Activated naive CD8-positive, alpha-beta T cell treated with anti-CD3 and anti-CD28 coated beads, Interleukin-2, amount 10 ng/mL, durations not matched to agents 7 days and 5 days (primary cell): ENCODE measurements around the gene LRSAM1. TPM values are rescaled to one million over a fixed set of nuclear protein-coding genes. Genes with fewer than 3 reads are reported as not detected.

Experiments
- ATAC-seq: fragments of 150-1000 bp; cut with Tn5 transposase; one replicate; pipeline ENCODE4 v1.10.0; 2021; ENCODE audit warnings: low read depth, moderate library complexity
- POLR2A ChIA-PET: fragments of 350-600 bp; sonication (Branson Sonifier 250); formaldehyde crosslinking; loops from one replicate; lab custom pipeline; 2021; ENCODE audit warnings: antibody characterized with exemption; lab: Charles Lee
- DNase-seq: peaks from one replicate; pipeline ENCODE4 v3.0.0; 2021
- H3K27ac Mint-ChIP-seq: one replicate; pipeline ENCODE4 v1.8.0; 2022; ENCODE audit warnings: mild to moderate bottlenecking, mixed read lengths
- H3K27me3 Mint-ChIP-seq: one replicate; pipeline ENCODE4 v1.8.0; 2022; ENCODE audit warnings: mild to moderate bottlenecking, moderate library complexity, mixed read lengths
- H3K36me3 Mint-ChIP-seq: one replicate; pipeline ENCODE4 v1.8.0; 2021; ENCODE audit warnings: mild to moderate bottlenecking, mixed read lengths
- H3K4me1 Mint-ChIP-seq: one replicate; pipeline ENCODE4 v1.8.0; 2021; ENCODE audit warnings: mixed read lengths
- H3K4me3 Mint-ChIP-seq: one replicate; pipeline ENCODE4 v1.8.0; 2022; ENCODE audit warnings: mild to moderate bottlenecking, moderate library complexity, mixed read lengths
- H3K9me3 Mint-ChIP-seq: one replicate; pipeline ENCODE4 v1.8.0; 2021; ENCODE audit warnings: mixed read lengths
- total RNA-seq, 2 experiments: library from RNA; stranded (reverse); gene quantifications; one replicate each; pipeline ENCODE4 v1.2.3, GENCODE V29; 2021

Gene LRSAM1
- total RNA-seq, 2 experiments from 2014 or later: 22.4 to 25.5 TPM

DNA sequence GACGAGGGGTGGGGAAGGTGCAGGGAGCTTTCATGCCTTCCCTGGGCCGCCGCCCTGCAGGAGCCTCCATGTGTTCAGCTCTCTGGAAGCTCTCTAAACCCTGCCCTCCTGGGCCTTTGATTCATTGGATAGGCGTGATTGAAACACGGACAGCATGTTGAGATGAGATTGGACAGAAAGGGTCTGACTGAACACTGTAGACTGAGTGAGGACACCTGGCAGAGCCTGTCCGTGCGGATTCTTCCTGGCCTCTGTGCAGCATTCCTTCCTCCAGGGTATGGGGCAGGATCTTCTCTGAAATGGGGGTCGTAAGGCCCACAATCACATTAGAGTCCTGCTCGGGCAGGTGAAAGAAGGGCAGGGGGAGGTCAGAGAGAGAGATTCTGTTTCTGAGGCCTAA is 12.9 kb upstream of the LRSAM1 start:
- Mint-ChIP-seq H3K4me3 (no peak overlapping the region), H3K27ac (no peak overlapping the region), H3K27me3 (no peaks in the 10 kb centered on the region), H3K4me1 (peaks cover 4% of the 10 kb centered on the region), H3K9me3 (peaks cover 2% of the 10 kb centered on the region), H3K36me3 (peaks cover 55% of the 10 kb centered on the region)
- POLR2A ChIA-PET: interaction anchor here (4.6 kb wide), 1 partner anchor 12 kb away, joined by 23 read pairs; the partner anchor contains the start of genes LRSAM1 and RPL12
- DNase-seq: no peak
- no peak for ATAC-seq

DNA sequence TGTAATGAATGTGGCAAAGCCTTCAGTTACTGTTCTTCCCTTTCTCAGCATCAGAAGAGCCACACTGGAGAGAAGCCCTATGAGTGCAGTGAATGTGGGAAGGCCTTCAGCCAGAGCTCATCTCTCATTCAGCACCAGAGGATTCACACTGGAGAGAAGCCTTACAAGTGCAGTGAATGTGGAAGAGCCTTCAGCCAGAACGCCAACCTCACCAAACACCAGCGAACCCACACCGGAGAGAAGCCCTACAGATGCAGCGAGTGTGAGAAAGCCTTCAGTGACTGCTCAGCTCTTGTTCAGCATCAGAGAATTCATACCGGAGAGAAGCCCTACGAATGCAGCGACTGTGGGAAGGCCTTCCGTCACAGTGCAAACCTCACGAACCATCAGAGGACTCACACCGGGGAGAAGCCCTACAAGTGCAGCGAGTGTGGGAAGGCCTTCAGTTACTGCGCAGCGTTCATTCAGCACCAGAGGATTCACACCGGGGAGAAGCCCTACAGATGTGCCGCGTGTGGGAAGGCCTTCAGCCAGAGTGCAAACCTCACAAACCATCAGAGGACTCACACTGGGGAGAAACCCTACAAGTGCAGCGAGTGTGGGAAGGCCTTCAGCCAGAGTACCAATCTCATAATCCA is 6.9 kb upstream of the LRSAM1 start:
- no peak for DNase-seq
- POLR2A ChIA-PET: interaction anchor here (0.7 kb wide), 1 partner anchor 135 kb away, joined by 3 read pairs; no protein-coding TSS in a partner anchor
- ATAC-seq: no peak
- Mint-ChIP-seq H3K4me1 (peaks cover 19% of the 10 kb centered on the region), H3K27me3 (no peaks in the 10 kb centered on the region), H3K27ac (no peak overlapping the region), H3K36me3 (peaks cover 95% of the 10 kb centered on the region), H3K9me3 (peaks cover 21% of the 10 kb centered on the region), H3K4me3 (no peak overlapping the region)

DNA sequence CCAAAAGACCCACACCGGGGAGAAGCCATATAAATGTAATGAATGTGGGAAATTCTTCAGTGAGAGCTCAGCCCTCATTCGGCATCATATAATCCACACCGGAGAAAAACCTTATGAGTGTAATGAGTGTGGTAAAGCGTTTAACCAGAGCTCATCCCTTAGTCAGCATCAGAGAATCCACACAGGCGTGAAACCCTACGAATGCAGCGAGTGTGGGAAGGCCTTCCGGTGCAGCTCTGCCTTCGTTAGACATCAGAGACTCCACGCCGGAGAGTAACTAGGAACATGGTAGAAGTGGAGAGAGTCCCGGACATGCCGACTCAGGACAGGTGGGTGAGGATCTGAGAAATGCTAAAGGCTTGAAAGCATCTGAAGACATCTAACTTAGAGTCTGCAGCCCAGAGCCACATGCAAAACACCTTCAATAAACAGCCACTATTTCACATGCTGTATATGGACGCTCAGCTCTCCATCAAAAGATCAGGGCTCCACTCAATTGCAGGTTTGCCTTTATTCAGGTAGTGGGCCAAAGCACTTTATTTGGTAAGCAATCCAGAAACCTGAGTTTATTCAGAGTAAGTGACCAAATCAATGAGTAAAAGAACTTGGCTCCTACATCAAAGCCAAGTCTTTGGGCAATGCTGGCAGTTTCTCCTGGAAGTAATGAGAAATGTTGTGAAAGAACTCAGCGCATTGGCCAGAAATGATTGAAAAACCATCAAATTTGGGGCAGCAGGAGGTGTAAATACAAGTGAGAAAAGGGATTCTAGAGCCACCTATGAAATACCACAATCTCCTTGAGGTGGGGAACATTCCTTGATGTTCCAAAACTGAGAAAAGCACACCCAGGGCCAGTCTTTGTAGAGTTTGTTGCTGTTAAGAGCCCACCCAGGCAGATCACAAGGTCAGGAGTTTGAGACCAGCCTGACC is 6.1 kb upstream of the LRSAM1 start:
- Mint-ChIP-seq H3K9me3 (peaks cover 21% of the 10 kb centered on the region), H3K4me1 (peaks cover 27% of the 10 kb centered on the region), H3K4me3 (no peak overlapping the region), H3K27ac (no peak overlapping the region), H3K27me3 (no peaks in the 10 kb centered on the region), H3K36me3 (peaks cover 95% of the 10 kb centered on the region)
- ATAC-seq (no peak), DNase-seq (no peak)
- POLR2A ChIA-PET: no interaction called here

DNA sequence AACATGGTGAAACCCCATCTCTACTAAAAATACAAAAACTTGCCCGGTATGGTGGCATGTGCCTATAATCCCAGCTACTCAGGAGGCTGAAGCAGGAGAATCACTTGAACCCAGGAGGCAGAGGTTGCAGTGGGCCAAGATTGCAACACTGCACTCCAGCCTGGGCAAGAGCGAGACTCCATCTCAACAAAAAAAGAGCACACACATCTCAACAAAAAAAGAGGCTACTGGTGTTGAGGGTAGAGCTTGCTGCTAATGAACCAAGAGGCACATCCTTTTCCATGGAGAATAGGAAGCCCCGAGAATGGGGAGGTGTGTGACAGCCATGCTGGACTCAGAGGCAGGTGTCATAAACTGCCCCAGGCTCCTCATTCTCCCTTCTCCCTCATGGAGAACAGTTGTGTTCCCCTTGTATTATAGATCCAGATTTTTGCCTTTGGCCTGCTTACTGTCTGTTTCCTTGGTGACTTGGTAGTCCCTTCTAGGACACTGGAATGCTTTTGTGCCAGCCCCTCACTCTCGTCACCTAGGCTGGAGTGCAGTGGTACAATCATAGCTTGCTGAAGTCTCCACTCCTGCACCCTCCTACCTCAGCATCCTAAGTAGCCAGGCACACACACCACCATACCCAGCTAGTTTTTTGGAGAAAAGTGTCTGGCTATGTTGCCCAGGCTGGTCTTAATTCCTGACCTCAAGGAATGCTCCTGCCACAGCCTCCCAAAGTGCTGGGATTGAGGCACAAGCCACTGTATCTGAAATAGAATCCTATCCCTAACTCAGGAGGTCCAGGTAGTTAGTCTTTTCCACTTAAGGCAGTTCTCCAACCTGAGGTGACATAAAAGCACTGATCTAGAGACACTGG is 5.2 kb upstream of the LRSAM1 start:
- no peaks in the 10 kb centered on the region for H3K27me3 Mint-ChIP-seq
- ATAC-seq (no peak), DNase-seq (no peak)
- peaks cover 21% of the 10 kb centered on the region for H3K9me3 Mint-ChIP-seq
- H3K27ac Mint-ChIP-seq: no peak overlapping the region
- no peak overlapping the region for H3K4me3 Mint-ChIP-seq
- H3K4me1 Mint-ChIP-seq: peaks cover 30% of the 10 kb centered on the region
- peaks cover 93% of the 10 kb centered on the region for H3K36me3 Mint-ChIP-seq
- POLR2A ChIA-PET: no interaction called here

DNA sequence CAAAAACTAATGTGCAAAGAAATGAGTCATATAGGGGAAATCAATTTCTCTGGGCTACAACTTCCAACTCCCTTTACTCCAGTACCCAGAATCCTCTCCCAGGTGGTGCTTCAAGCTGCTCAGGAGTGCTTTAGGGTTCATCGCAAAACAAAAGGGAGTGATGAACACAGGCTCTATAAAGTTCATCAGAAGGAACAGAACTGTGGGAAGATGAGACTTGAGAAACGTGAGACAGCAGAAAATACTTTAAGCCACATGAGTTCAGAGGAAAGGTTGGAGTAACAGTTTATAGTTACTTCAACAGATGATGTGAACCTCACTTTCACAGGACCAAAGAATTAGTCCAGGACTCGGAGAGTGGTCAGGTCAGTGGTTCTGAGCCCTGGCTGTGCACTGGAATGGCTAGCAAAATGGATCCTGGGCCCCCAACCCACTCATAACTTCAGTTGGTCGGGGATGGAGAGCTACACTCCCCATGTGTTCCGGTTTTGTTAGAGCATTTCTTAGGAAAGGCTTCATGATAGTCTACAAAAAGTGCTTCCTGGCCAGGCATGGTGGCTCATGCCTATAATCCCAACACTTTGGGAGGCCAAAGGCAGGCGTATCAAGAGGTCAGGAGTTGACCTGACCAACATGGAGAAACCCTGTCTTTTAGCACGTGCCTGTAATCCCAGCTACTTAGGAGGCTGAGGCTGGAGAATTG is 4.4 kb upstream of the LRSAM1 start:
- H3K27me3 Mint-ChIP-seq: no peaks in the 10 kb centered on the region
- ATAC-seq (no peak), DNase-seq (no peak)
- peaks cover 21% of the 10 kb centered on the region for H3K9me3 Mint-ChIP-seq
- H3K4me1 Mint-ChIP-seq: peaks cover 30% of the 10 kb centered on the region
- peaks cover 89% of the 10 kb centered on the region for H3K36me3 Mint-ChIP-seq
- POLR2A ChIA-PET: interaction anchor here (0.6 to 1.8 kb wide), 2 partner anchors 22 to 509 kb away, joined by 3 to 4 read pairs; partner anchors contain the start of gene ZNF79
- peak overlapping the region; percentile 30 for H3K27ac Mint-ChIP-seq
- no peak overlapping the region for H3K4me3 Mint-ChIP-seq

DNA sequence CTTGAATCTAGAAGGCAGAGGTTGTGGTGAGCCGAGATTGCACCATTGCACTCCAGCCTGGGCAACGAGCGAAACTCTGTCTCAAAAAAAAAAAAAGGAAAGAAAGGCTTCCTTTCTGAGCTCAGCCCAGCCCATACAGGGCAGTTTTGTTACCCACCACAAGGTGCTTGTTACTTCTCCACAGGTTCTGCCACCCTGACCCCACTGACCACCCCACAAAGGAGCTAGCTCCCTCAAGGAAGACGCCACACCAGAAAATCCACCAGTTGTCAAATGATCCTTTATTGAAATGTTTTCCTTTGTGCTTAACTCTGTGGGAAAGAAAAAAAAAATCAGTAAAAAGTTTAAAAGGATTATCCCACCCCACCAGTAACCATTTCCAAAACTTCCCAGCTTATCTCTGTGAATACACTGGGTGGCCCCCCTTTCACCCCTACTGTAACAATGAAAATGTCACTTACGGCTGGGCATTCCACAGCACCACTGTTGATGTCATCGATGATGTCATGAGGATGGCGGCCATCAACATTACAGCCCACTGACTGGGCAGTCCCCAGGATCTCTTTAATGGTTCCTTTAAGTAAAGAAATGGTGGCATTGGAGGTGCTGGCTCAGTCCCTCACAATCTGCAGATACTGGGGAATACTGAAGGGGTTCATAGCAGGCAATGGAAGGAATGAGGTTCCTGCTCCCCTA is 3.7 kb upstream of the LRSAM1 start:
- H3K36me3 Mint-ChIP-seq: peaks cover 82% of the 10 kb centered on the region
- DNase-seq (no peak), ATAC-seq (no peak)
- H3K4me3 Mint-ChIP-seq: no peak overlapping the region
- peaks cover 20% of the 10 kb centered on the region for H3K9me3 Mint-ChIP-seq
- POLR2A ChIA-PET: interaction anchor here (0.6 to 1.8 kb wide), 2 partner anchors 23 to 510 kb away, joined by 3 to 4 read pairs; partner anchors contain the start of gene ZNF79
- H3K27ac Mint-ChIP-seq: peak overlapping the region; percentile 11
- peaks cover 31% of the 10 kb centered on the region for H3K4me1 Mint-ChIP-seq
- H3K27me3 Mint-ChIP-seq: no peaks in the 10 kb centered on the region

DNA sequence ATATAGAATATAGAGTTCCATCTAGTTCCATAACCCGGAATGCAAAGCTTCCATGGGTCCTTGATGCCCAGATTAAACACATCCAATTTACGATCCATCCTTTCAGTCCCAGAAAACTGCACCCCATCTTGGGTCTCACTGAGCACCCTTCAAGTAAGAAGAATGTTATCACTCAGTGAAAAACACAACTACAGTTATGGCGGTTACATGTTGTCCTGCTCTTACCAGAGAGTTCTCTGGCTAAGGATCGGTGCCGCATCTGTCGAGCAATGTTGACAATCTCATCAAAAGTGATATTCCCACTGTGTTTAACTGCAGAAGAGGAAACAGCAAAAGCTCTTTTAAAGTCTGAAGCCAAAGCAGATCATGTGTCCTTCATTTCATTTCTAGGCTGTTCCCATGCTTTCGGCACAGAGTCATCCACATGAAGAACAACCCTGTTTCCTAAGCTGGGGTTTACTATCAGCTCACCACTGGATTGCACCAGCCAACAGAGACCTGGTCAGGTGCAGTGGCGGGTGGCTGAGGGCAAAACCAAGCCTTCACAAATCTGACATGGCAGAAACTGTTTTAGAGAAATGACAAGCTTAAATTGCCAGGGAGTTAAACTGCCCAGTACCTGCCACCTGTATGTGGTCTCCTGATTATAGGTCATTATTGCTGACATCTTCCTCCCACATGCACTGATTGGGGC is 3.1 kb upstream of the LRSAM1 start:
- peak overlapping the region; percentile 89 for H3K4me3 Mint-ChIP-seq
- H3K27me3 Mint-ChIP-seq: no peaks in the 10 kb centered on the region
- H3K9me3 Mint-ChIP-seq: peaks cover 20% of the 10 kb centered on the region
- POLR2A ChIA-PET: interaction anchor here (1.8 kb wide), 1 partner anchor 24 kb away, joined by 4 read pairs; the partner anchor contains the start of gene ZNF79
- no peak for DNase-seq
- H3K36me3 Mint-ChIP-seq: peaks cover 76% of the 10 kb centered on the region
- peaks cover 31% of the 10 kb centered on the region for H3K4me1 Mint-ChIP-seq
- ATAC-seq: no peak
- H3K27ac Mint-ChIP-seq: peak overlapping the region; percentile 58

DNA sequence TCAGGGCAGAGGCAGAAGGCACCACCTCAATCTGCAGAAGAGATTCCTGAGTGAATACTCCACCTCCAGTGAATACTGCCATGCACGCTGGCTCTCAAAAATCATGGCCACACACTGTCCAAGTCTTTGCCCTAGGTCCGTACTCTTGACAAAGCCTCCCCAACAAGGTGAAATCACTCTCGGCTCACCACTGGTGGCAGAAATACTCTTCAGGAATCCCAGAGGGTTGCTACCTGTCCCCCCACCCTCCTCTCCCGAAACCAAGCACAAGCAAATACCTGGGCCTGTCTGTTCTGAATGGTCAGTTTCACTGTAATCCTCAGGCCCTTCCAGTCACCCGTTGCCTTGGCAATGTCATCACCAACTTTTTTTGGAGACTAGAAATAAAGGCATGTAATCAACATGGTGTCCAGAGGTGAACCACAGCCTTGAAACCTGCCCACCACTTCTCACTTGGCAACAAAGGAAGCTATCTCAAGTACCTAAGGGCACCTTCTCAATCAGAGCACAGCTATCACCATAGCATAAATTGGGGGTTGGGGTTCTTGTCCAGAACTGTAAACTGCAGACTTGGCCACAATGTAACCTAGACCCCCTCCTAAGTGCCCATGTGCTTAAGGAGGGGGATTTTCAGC is 1.9 kb upstream of the LRSAM1 start:
- peaks cover 14% of the 10 kb centered on the region for H3K9me3 Mint-ChIP-seq
- POLR2A ChIA-PET: interaction anchor here (1.3 to 4.2 kb wide), 6 partner anchors 9 to 224 kb away, joined by 4 to 53 read pairs (median 23); partner anchors contain the start of genes SLC2A8 and ZNF79
- peak overlapping the region; percentile 89 for H3K4me3 Mint-ChIP-seq
- no peak for DNase-seq
- peaks cover 65% of the 10 kb centered on the region for H3K36me3 Mint-ChIP-seq
- no peak for ATAC-seq
- H3K27me3 Mint-ChIP-seq: no peaks in the 10 kb centered on the region
- H3K4me1 Mint-ChIP-seq: peaks cover 31% of the 10 kb centered on the region
- H3K27ac Mint-ChIP-seq: peak overlapping the region; percentile 96

DNA sequence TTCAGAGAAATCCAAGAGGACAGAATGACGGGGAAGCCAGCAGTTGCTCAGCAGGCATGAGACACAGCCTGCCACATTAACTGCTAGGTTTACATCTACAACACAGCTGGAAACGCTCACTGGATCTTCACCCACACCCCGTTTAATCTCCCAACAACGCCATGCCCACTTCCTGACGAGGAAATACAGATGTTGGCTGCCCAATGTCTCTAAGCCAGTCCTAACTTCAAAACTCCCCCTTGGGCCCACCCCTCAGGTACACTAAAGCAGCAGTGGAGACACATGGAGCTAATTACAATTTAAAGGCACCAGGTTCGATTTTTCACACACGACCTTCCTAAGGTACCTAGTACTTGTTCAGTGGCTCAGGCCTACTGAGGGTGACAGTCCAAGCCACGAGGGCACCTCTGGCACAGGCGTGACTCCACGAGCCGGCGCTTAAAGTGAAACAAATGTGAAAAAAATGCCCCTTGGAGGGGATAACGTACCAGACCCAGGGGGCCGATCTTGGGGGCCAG is 1.0 kb upstream of the LRSAM1 start:
- peak; percentile 4 for ATAC-seq
- Mint-ChIP-seq H3K27me3 (no peaks in the 10 kb centered on the region), H3K9me3 (peaks cover 7% of the 10 kb centered on the region), H3K4me1 (peaks cover 31% of the 10 kb centered on the region), H3K4me3 (peak overlapping the region; percentile 89), H3K27ac (peak overlapping the region; percentile 96), H3K36me3 (peaks cover 57% of the 10 kb centered on the region)
- POLR2A ChIA-PET: interaction anchor here (0.6 to 4.2 kb wide), 25 partner anchors 10 to 335 kb away, joined by 3 to 53 read pairs (median 4); partner anchors contain the start of genes CDK9, PTRH1, SLC2A8 and TOR2A
- no peak for DNase-seq

DNA sequence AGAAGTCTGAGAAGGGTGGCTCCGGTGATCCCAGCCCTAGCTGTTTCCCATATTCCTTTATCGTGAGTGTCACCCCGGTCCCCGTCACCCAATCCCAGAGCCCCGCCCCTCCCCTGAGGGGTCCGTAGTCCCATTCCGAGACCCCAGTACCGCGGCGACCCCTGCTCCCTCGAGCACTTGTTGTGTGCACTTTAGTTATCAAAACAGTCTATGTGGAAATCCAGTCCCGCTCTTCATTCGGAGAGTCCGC is 223 bp downstream of the LRSAM1 start:
- no peak for DNase-seq
- POLR2A ChIA-PET: interaction anchor here (0.6 to 4.2 kb wide), 22 partner anchors 9 to 592 kb away, joined by 3 to 53 read pairs (median 5); partner anchors contain the start of genes CDK9, PTRH1, SLC2A8 and TOR2A
- no peak for ATAC-seq
- peaks cover 44% of the 10 kb centered on the region for H3K36me3 Mint-ChIP-seq
- no peaks in the 10 kb centered on the region for H3K27me3 Mint-ChIP-seq
- H3K4me1 Mint-ChIP-seq: peaks cover 36% of the 10 kb centered on the region
- H3K9me3 Mint-ChIP-seq: peaks cover 6% of the 10 kb centered on the region
- peak overlapping the region; percentile 96 for H3K27ac Mint-ChIP-seq
- peak overlapping the region; percentile 89 for H3K4me3 Mint-ChIP-seq
